ENCODE data around the gene CDH23.

CDH23 gene

GRCh38 chr10:71523756-71524155 lies 127.0 kb downstream of the CDH23 start:
- POLR2A ChIA-PET, result no interaction called here
- DNase-seq (ENCODE audit: low read depth, low spot score), result no peak
- CTCF ChIA-PET, result no interaction called here
- H3K4me3 ChIP-seq (ENCODE audit: low read depth, low read length), result no peak overlapping the region
- TF ChIP-seq, protein P1, sequence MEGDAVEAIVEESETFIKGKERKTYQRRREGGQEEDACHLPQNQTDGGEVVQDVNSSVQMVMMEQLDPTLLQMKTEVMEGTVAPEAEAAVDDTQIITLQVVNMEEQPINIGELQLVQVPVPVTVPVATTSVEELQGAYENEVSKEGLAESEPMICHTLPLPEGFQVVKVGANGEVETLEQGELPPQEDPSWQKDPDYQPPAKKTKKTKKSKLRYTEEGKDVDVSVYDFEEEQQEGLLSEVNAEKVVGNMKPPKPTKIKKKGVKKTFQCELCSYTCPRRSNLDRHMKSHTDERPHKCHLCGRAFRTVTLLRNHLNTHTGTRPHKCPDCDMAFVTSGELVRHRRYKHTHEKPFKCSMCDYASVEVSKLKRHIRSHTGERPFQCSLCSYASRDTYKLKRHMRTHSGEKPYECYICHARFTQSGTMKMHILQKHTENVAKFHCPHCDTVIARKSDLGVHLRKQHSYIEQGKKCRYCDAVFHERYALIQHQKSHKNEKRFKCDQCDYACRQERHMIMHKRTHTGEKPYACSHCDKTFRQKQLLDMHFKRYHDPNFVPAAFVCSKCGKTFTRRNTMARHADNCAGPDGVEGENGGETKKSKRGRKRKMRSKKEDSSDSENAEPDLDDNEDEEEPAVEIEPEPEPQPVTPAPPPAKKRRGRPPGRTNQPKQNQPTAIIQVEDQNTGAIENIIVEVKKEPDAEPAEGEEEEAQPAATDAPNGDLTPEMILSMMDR (IDR thresholded peaks at IDR 0.05; ENCODE audit: insufficient read depth, low read length, missing control alignments), result no peak

- ChIA-PET CTCF (no interaction called here), POLR2A (no interaction called here)
- TF ChIP-seq, protein P1 (IDR thresholded peaks at IDR 0.05; ENCODE audit: insufficient read depth, low read length, missing control alignments), result no peak
- no peak overlapping the region for H3K4me3 ChIP-seq (ENCODE audit: low read depth, low read length)
- DNase-seq (ENCODE audit: low read depth, low spot score), result no peak
Measured at GRCh38 chr10:71525092-71525491, 128.4 kb downstream of the CDH23 start.

- CTCF ChIA-PET, result no interaction called here
- DNase-seq (ENCODE audit: low read depth, low spot score), result no peak
Measured at GRCh38 chr10:71525721-71526120, 129.0 kb downstream of the CDH23 start.

GRCh38 chr10:71526653-71527052 lies 129.9 kb downstream of the CDH23 start:
- POLR2A ChIA-PET, result no interaction called here
- no peak overlapping the region for H3K4me3 ChIP-seq (ENCODE audit: low read depth, low read length)
- CTCF ChIA-PET, result no interaction called here
- TF ChIP-seq, protein P1 (IDR thresholded peaks at IDR 0.05; ENCODE audit: insufficient read depth, low read length, missing control alignments), result no peak
- no peak for DNase-seq (ENCODE audit: low read depth, low spot score)

More at GRCh38 chr10:71525721-71526120, 129.0 kb downstream of the CDH23 start:
- POLR2A ChIA-PET, result no interaction called here
- TF ChIP-seq, protein P1 (IDR thresholded peaks at IDR 0.05; ENCODE audit: insufficient read depth, low read length, missing control alignments), result no peak
- H3K4me3 ChIP-seq (ENCODE audit: low read depth, low read length), result no peak overlapping the region

DNA sequence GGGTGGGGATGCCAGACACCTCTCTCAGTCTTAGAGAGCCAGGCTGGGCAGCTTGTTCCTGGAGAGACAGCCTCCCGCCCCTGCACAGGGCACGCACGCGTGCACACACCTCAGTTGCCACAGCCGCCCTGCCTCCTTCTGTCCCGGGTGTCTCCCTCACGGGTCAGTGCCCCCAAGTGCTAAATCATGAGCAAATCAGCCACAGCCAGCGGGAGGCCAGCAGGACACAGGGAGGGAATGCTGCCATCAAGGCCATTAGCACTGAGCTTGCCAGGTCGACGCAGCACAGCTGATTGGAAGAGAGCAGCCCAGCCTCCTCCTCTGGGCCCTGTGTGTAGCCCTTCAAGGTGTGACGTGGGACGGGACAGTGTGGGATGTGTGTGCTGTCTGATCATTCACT lies 130.4 kb downstream of the CDH23 start:
- TF ChIP-seq, protein P1 (IDR thresholded peaks at IDR 0.05; ENCODE audit: insufficient read depth, low read length, missing control alignments), result no peak
- no peak for DNase-seq (ENCODE audit: low read depth, low spot score)
- CTCF ChIA-PET, result no interaction called here
- H3K4me3 ChIP-seq (ENCODE audit: low read depth, low read length), result no peak overlapping the region
- POLR2A ChIA-PET, result no interaction called here

DNA sequence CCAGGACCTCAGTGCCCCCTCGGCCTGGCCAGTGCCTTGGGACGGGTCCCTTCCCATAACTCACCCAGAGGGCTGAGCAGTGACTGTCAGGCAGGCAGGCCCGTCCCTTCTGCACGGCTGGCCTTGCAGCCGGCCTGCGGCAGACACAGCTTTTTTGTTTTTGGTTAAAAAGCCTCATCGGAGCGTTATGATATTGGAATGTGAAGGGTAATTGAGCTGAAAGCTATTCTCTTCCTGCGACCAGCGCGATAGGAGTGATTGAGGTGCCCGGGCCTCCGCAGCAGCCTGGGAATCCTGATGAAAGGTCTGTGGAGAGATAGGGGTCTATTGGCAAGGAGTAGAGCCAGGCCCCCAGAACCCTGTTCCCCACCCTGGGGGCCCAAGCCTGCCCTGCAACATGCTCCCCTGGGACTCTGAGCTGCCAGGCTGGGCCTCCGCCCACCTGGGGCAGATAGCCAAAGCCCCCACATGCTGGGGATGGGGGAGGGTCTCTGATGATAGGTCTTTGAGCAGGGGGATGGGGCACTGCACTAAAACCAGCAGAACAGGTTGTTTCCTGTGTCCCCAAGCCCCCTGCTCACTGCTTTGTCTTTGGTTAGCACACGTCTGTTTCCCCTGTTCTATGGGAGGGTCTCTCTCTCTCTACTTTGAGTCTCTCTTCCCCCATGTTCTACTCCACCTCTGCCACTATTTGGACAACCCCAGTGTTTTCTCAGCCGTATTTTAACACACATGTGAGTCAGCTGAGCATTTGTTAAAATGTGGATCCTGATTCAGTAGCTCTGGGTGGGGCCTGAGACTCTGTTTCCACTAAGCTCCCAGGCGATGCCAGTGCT lies 131.9 kb downstream of the CDH23 start:
- H3K4me3 ChIP-seq (ENCODE audit: low read depth, low read length), result no peak overlapping the region
- DNase-seq (ENCODE audit: low read depth, low spot score), result no peak
- CTCF ChIA-PET, result no interaction called here
- TF ChIP-seq, protein P1 (IDR thresholded peaks at IDR 0.05; ENCODE audit: insufficient read depth, low read length, missing control alignments), result no peak
- POLR2A ChIA-PET, result no interaction called here
